Ovary (tissue), 9 donors: Measurements from ENCODE around the gene TIRAP. TPM values are rescaled to one million over a fixed set of nuclear protein-coding genes. Genes with fewer than 3 reads are reported as not detected.

ENCODE experiments used
- DNase-seq, 5 donors: peaks; one replicate each; pipeline ENCODE4 v3.0.0-alpha.2; 2019 to 2020
- H3K27ac ChIP-seq, 2 donors: fragments of 200-600 bp; one replicate each; pipeline versions ENCODE4 v1.5.1 to v1.8.0; 2019 to 2022
- H3K27me3 ChIP-seq: fragments of 200-600 bp; one replicate; pipeline ENCODE4 v1.8.0; 2022
- H3K36me3 ChIP-seq: fragments of 200-600 bp; sonication (generic); one replicate; pipeline ENCODE4 v1.5.1; 2019
- H3K4me1 ChIP-seq: one replicate; pipeline ENCODE4 v1.8.1; 2013; ENCODE audit warnings: mild to moderate bottlenecking, moderate library complexity; ENCODE audit not compliant: insufficient read depth
- H3K4me3 ChIP-seq: fragments of 200-600 bp; sonication (generic); one replicate; pipeline ENCODE4 v1.5.1; 2017
- H3K9me3 ChIP-seq, 2 donors: fragments of 200-600 bp in 1 of 2; sonication (generic) in 1 of 2; one replicate each; pipeline versions ENCODE4 v1.5.1 to v1.8.1; 2013 to 2019; ENCODE audit warnings: mild to moderate bottlenecking in 1 of 2, moderate library complexity in 1 of 2
- EP300 ChIP-seq: sonication (generic); formaldehyde crosslinking; IDR thresholded peaks from one replicate; pipeline ENCODE4 v1.6.1; 2017; ENCODE audit warnings: antibody characterized with exemption
- POLR2A ChIP-seq: fragments of 450-650 bp; IDR thresholded peaks from one replicate; pipeline ENCODE4 v1.6.1; 2017; ENCODE audit warnings: antibody characterized with exemption, mild to moderate bottlenecking, moderate library complexity
- WGBS, 3 donors: extraction: QIAGEN DNeasy Blood & Tissue Kit in 1 of 3; methylation state at CpG; one replicate each; pipeline versions ENCODE4 v1.1.5 to v1.1.7; 2013 to 2017; 5-methylcytosine and 5-hydroxymethylcytosine counted together
- intact Hi-C, 4 donors: fragments of 100-400 bp; cut with DNase I; formaldehyde crosslinking; loops; one replicate each; pipeline versions ENCODE4 v1.11.0 to v1.15.1; 2022 to 2023
- polyA plus RNA-seq, 2 donors: library from polyadenylated mRNA; stranded (reverse); fragments of 200-250 nt in 1 of 2; fragments of 350-450 nt in 1 of 2; fragmentation: Illumina TruSeq in 1 of 2; extraction: RNeasy Lipid Tissue Mini Kit (QIAGEN cat#74804) in 1 of 2; gene quantifications; one replicate each; pipeline ENCODE4 v1.2.3, GENCODE V29; 2013 to 2014
- total RNA-seq, 7 donors: library from RNA; depleted of rRNA in 2 of 7; stranded (reverse); fragments of >200 nt in 2 of 7; fragmentation: NEBNext Ultra II Directional in 3 of 7; extraction: Animal tissue kit (Norgen Biotek cat#: 25700) in 3 of 7; gene quantifications; one replicate each; pipeline versions ENCODE4 v1.1.0 to v1.2.4, GENCODE V29; 2016 to 2023
- TF ChIP-seq, protein P1 (sequence below), 3 donors: fragments of 450-650 bp in 2 of 3; fragments of 200-600 bp in 1 of 3; IDR thresholded peaks; one replicate each; pipeline versions ENCODE4 v1.5.1 to v1.8.0; 2016 to 2022; ENCODE audit warnings: antibody characterized with exemption in 3 of 3, mild to moderate bottlenecking in 1 of 3
- donor health status: DM: no; HTN: no; CAD: no; lungs with moderate emphysema.
- donor health status: DM: no; HTN: no; CAD: no.
- donor health status: Bipolar disorder and iron deficiency.
- donor health status: DM: yes; HTN: yes; CAD: no.
- donor health status: DM: no; HTN: no; CAD: no.
- donor health status: DM: yes; HTN: yes; CAD: no.

Gene TIRAP
- total and polyA plus RNA-seq, 9 donors, result 7.6 to 16.0 (median 14.5) TPM

- peaks cover 6% of the 10 kb centered on the region for H3K4me1 ChIP-seq
- no peaks in the 10 kb centered on the region for H3K36me3 ChIP-seq
- peak in 1 of 5 donors; percentile 28 for DNase-seq
- H3K9me3 ChIP-seq, result no peaks in the 10 kb centered on the region
- TF ChIP-seq EP300, result no peak
- TF ChIP-seq POLR2A, result no peak
- TF ChIP-seq, protein P1, sequence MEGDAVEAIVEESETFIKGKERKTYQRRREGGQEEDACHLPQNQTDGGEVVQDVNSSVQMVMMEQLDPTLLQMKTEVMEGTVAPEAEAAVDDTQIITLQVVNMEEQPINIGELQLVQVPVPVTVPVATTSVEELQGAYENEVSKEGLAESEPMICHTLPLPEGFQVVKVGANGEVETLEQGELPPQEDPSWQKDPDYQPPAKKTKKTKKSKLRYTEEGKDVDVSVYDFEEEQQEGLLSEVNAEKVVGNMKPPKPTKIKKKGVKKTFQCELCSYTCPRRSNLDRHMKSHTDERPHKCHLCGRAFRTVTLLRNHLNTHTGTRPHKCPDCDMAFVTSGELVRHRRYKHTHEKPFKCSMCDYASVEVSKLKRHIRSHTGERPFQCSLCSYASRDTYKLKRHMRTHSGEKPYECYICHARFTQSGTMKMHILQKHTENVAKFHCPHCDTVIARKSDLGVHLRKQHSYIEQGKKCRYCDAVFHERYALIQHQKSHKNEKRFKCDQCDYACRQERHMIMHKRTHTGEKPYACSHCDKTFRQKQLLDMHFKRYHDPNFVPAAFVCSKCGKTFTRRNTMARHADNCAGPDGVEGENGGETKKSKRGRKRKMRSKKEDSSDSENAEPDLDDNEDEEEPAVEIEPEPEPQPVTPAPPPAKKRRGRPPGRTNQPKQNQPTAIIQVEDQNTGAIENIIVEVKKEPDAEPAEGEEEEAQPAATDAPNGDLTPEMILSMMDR (IDR thresholded peaks at IDR 0.05), result no peak
- intact Hi-C loops, result no loop called here
- 91 to 95% (median 94%) methylated on average over 9 to 12 of the region's 12 CpGs for WGBS, 3 donors
- H3K27ac ChIP-seq, result no peak overlapping the region
- no peak overlapping the region for H3K4me3 ChIP-seq
- H3K27me3 ChIP-seq, result no peaks in the 10 kb centered on the region
Observed at GRCh38 chr11:126328444-126328843, 45.6 kb downstream of the TIRAP start.

DNA sequence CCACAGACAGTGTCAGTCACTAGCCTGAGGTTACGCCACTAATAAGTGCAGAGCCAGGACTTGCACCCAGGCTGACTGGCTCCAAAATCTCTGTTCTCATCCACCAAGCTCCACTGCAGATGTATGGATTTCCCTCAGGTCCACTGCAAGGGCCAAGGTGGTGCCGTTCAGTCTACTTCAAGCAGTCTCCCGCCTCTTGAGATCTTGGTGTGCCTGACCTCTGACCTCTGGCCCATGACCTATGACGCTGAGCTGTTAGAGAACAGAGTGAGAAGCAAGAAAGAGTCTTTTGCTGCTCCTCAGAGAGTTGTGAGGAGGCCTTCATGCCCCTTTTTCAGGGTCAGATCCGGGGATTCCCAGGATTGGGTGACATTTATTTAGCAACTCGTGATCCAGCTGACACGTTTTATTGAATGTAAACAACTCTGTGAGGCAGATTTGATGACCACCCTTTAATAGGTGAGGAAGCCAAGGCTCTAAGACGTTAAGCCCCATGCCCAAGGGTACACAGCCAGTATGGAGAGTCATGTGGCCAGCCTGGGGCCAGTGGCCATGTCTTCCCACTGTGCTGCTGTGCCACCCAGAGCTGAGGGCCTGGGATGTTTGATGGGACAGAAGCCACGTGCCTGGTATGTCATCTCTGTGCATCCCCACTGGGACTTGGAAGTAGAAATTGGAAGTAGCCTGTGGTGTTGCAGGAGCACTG, 46.2 kb downstream of the TIRAP start:
- no peak for TF ChIP-seq POLR2A
- TF ChIP-seq, protein P1 (IDR thresholded peaks at IDR 0.05), result no peak
- no peak for TF ChIP-seq EP300
- Histone ChIP-seq H3K4me1 (peaks cover 6% of the 10 kb centered on the region), H3K27ac (no peak overlapping the region), H3K4me3 (no peak overlapping the region), H3K9me3 (no peaks in the 10 kb centered on the region), H3K27me3 (no peaks in the 10 kb centered on the region), H3K36me3 (no peaks in the 10 kb centered on the region)
- 66 to 71% (median 70%) methylated on average over 9 of the region's 9 CpGs for WGBS, 3 donors
- intact Hi-C loops, result no loop called here
- peak in 1 of 5 donors; percentile 45 for DNase-seq

GRCh38 chr11:126329644-126330211, 46.8 kb downstream of the TIRAP start:
- H3K27me3 ChIP-seq, result no peaks in the 10 kb centered on the region
- H3K4me1 ChIP-seq, result peaks cover 6% of the 10 kb centered on the region
- intact Hi-C loops, result no loop called here
- WGBS, 3 donors, result 90 to 92% (median 91%) methylated on average over 11 of the region's 11 CpGs
- DNase-seq, result peak in 1 of 5 donors; percentile 11
- no peak for TF ChIP-seq POLR2A
- TF ChIP-seq, protein P1 (IDR thresholded peaks at IDR 0.05), result no peak
- no peak for TF ChIP-seq EP300
- no peak overlapping the region for H3K4me3 ChIP-seq
- H3K9me3 ChIP-seq, result no peaks in the 10 kb centered on the region
- H3K36me3 ChIP-seq, result no peaks in the 10 kb centered on the region
- H3K27ac ChIP-seq, result no peak overlapping the region

DNA sequence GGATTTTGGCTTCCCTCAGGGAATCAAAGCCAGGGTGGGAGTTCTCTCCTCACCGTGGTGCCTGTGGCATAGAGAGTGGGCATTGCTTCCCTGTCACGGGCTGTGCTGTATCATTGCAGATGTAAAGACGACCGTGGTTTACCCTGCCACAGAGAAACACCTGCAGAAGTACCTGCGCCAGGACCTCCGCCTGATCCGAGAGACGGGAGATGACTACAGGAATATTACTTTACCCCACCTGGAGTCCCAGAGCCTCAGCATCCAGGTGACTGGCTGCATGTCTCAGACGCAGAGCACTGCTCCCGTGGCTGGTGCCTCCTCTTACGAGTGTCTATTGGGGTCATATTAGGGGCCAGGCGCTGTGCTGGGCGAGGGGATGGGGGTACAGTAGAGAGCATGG, 48.4 kb downstream of the TIRAP start:
- Histone ChIP-seq H3K36me3 (no peaks in the 10 kb centered on the region), H3K27me3 (no peaks in the 10 kb centered on the region), H3K4me1 (peaks cover 6% of the 10 kb centered on the region), H3K27ac (no peak overlapping the region), H3K4me3 (no peak overlapping the region), H3K9me3 (no peaks in the 10 kb centered on the region)
- intact Hi-C loops, result no loop called here
- TF ChIP-seq, protein P1 (IDR thresholded peaks at IDR 0.05), result no peak
- TF ChIP-seq EP300 (no peak), POLR2A (no peak)
- DNase-seq, result peak in 1 of 5 donors; percentile 33
- 95% methylated on average over 13 of the region's 13 CpGs for WGBS, 3 donors
